Body of pancreas (tissue), 4 donors: ENCODE measurements around the gene ATXN10. TPM values are rescaled to one million over a fixed set of nuclear protein-coding genes. Genes with fewer than 3 reads are reported as not detected.

Source experiments
- ATAC-seq: fragments of 150-250 bp; one replicate; pipeline ENCODE4 v1.9.1; 2016
- DNase-seq, 4 donors: peaks; one replicate each; pipeline ENCODE4 v3.0.0-alpha.2; 2019
- H3K27ac ChIP-seq, 4 donors: fragments of 200-600 bp; sonication (generic); 1 replicate in 3 of 4; 2 replicates in 1 of 4; pipeline versions ENCODE4 v1.5.1 to v1.6.1; 2016 to 2019; ENCODE audit warnings: mild to moderate bottlenecking in 1 of 4, mixed read lengths in 1 of 4, moderate library complexity in 1 of 4
- H3K27me3 ChIP-seq, 2 donors: fragments of 200-600 bp; sonication (generic); one replicate each; pipeline ENCODE4 v1.6.0; 2016; ENCODE audit warnings: mild to moderate bottlenecking in 1 of 2
- H3K36me3 ChIP-seq, 2 donors: fragments of 200-600 bp; sonication (generic); replicated peaks in 1 of 2; 2 replicates each; pipeline ENCODE4 v1.5.1; 2016; ENCODE audit warnings: low read depth in 2 of 2; ENCODE audit not compliant: insufficient read depth in 1 of 2
- H3K4me1 ChIP-seq: fragments of 200-600 bp; sonication (generic); one replicate; pipeline ENCODE4 v1.6.0; 2016
- H3K4me3 ChIP-seq, 2 donors: fragments of 200-600 bp; sonication (generic); 1 replicate in 1 of 2; 2 replicates in 1 of 2; pipeline ENCODE4 v1.5.1; 2016 to 2019
- H3K9me3 ChIP-seq, 3 donors: fragments of 200-600 bp; sonication (generic); 1 replicate in 2 of 3; 2 replicates in 1 of 3; pipeline ENCODE4 v1.5.1; 2016
- CTCF ChIP-seq, 7 experiments: fragments of 450-650 bp in 4 of 7; fragments of 200-600 bp in 3 of 7; sonication (generic) in 3 of 7; IDR thresholded peaks; one replicate each; pipeline ENCODE4 v1.5.1; 2016 to 2019; ENCODE audit warnings: antibody characterized with exemption in 7 of 7
- POLR2A ChIP-seq, 3 donors: fragments of 450-650 bp; IDR thresholded peaks; one replicate each; pipeline ENCODE4 v1.6.1; 2016; ENCODE audit warnings: antibody characterized with exemption in 3 of 3, mild to moderate bottlenecking in 2 of 3
- WGBS, 2 donors: methylation state at CpG; one replicate each; pipeline ENCODE4 v1.1.5; 2017; 5-methylcytosine and 5-hydroxymethylcytosine counted together
- intact Hi-C: fragments of 100-400 bp; cut with DNase I; formaldehyde crosslinking; loops from one replicate; pipeline ENCODE4 v1.15.1; 2023
- total RNA-seq, 2 donors: library from RNA; depleted of rRNA; stranded (reverse); fragments of >200 nt; gene quantifications; one replicate each; pipeline ENCODE4 v1.1.0, GENCODE V29; 2016

Gene ATXN10
- total RNA-seq, 2 donors from 2014 or later = 61.6 to 69.8 TPM

GRCh38 chr22:45757068-45757467 lies 85.4 kb downstream of the ATXN10 start:
- Histone ChIP-seq H3K9me3 (no peaks in the 10 kb centered on the region), H3K4me3 (no peak overlapping the region), H3K36me3 (no peaks in the 10 kb centered on the region), H3K27me3 (no peaks in the 10 kb centered on the region), H3K27ac (peak overlapping the region in 2 of 4 donors; percentile 33 to 61), H3K4me1 (no peaks in the 10 kb centered on the region)
- TF ChIP-seq CTCF (IDR thresholded peaks at IDR 0.05) (peak in 2 of 7 experiments; percentile 15 to 24), POLR2A (IDR thresholded peaks at IDR 0.05) (no peak)
- ATAC-seq (peak; percentile 76), DNase-seq (peak; percentile 23 to 46 (median 34))
- WGBS, 2 donors = 59 to 60% methylated on average over 13 to 14 of the region's 14 CpGs
- intact Hi-C loops = no loop called here

GRCh38 chr22:45757936-45758335 lies 86.3 kb downstream of the ATXN10 start:
- intact Hi-C loops = no loop called here
- Histone ChIP-seq H3K4me3 (no peak overlapping the region), H3K27ac (no peak overlapping the region), H3K9me3 (no peaks in the 10 kb centered on the region), H3K4me1 (no peaks in the 10 kb centered on the region), H3K36me3 (no peaks in the 10 kb centered on the region), H3K27me3 (no peaks in the 10 kb centered on the region)
- no peak for TF ChIP-seq POLR2A (IDR thresholded peaks at IDR 0.05)
- no peak for TF ChIP-seq CTCF (IDR thresholded peaks at IDR 0.05)
- ATAC-seq (no peak), DNase-seq (no peak)
- WGBS, 2 donors = 91 to 94% methylated on average over 11 of the region's 11 CpGs

GRCh38 chr22:45758603-45759002 lies 87.0 kb downstream of the ATXN10 start:
- intact Hi-C loops = no loop called here
- WGBS, 2 donors = 87 to 90% methylated on average over 5 to 7 of the region's 7 CpGs
- H3K27me3 ChIP-seq = no peaks in the 10 kb centered on the region
- no peaks in the 10 kb centered on the region for H3K36me3 ChIP-seq
- H3K27ac ChIP-seq = no peak overlapping the region
- DNase-seq = no peak
- H3K4me1 ChIP-seq = no peaks in the 10 kb centered on the region
- ATAC-seq = no peak
- H3K4me3 ChIP-seq = no peak overlapping the region
- no peaks in the 10 kb centered on the region for H3K9me3 ChIP-seq
- TF ChIP-seq CTCF (IDR thresholded peaks at IDR 0.05) (no peak), POLR2A (IDR thresholded peaks at IDR 0.05) (no peak)

GRCh38 chr22:45760682-45761081 lies 89.0 kb downstream of the ATXN10 start:
- no peaks in the 10 kb centered on the region for H3K9me3 ChIP-seq
- 97 to 100% methylated on average over 2 of the region's 2 CpGs for WGBS, 2 donors
- DNase-seq (no peak), ATAC-seq (no peak)
- intact Hi-C loops = no loop called here
- H3K36me3 ChIP-seq = no peaks in the 10 kb centered on the region
- no peak overlapping the region for H3K4me3 ChIP-seq
- no peaks in the 10 kb centered on the region for H3K27me3 ChIP-seq
- H3K4me1 ChIP-seq = no peaks in the 10 kb centered on the region
- TF ChIP-seq POLR2A (IDR thresholded peaks at IDR 0.05) (no peak), CTCF (IDR thresholded peaks at IDR 0.05) (no peak)
- H3K27ac ChIP-seq = no peak overlapping the region

- Histone ChIP-seq H3K9me3 (no peaks in the 10 kb centered on the region), H3K4me3 (no peak overlapping the region), H3K4me1 (no peaks in the 10 kb centered on the region), H3K27me3 (no peaks in the 10 kb centered on the region), H3K27ac (no peak overlapping the region), H3K36me3 (no peaks in the 10 kb centered on the region)
- 87 to 93% methylated on average over 4 to 7 of the region's 7 CpGs for WGBS, 2 donors
- DNase-seq (no peak), ATAC-seq (no peak)
- intact Hi-C loops = no loop called here
- no peak for TF ChIP-seq POLR2A (IDR thresholded peaks at IDR 0.05)
- TF ChIP-seq CTCF (IDR thresholded peaks at IDR 0.05) = no peak
Observed at GRCh38 chr22:45762545-45763235, 91.1 kb downstream of the ATXN10 start.
